Pancreas (tissue), 10 donors: ENCODE data around the gene AHRR. TPM values are rescaled to one million over a fixed set of nuclear protein-coding genes. Genes with fewer than 3 reads are reported as not detected.

Experiments
- ATAC-seq, 4 donors: fragments of 200-7000 bp; cut with Tn5 transposase; one replicate each; pipeline versions ENCODE4 v1.8.0 to v1.9.1; 2020; ENCODE audit warnings: mild to moderate bottlenecking in 4 of 4, moderate library complexity in 4 of 4
- DNase-seq, 6 donors: peaks; one replicate each; pipeline ENCODE4 v3.0.0-alpha.2; 2020
- FAIRE-seq: peaks from 2 replicates; lab custom pipeline; 2012; peaks lifted over from hg19 to GRCh38; lab: Jason Lieb, UNC
- H3K27ac ChIP-seq, 4 donors: fragments of 200-600 bp; sonication (generic); 1 replicate in 3 of 4; 2 replicates in 1 of 4; pipeline versions ENCODE4 v1.5.0 to v1.8.0; 2020
- H3K27me3 ChIP-seq, 4 donors: fragments of 200-600 bp; one replicate each; pipeline ENCODE4 v1.8.0; 2021
- H3K36me3 ChIP-seq, 3 donors: fragments of 200-600 bp; sonication (generic) in 1 of 3; one replicate each; pipeline versions ENCODE4 v1.5.0 to v1.8.0; 2020 to 2021
- H3K4me1 ChIP-seq, 3 donors: fragments of 200-600 bp; one replicate each; pipeline ENCODE4 v1.8.0; 2021
- H3K4me3 ChIP-seq, 4 donors: fragments of 200-600 bp; sonication (generic) in 2 of 4; one replicate each; pipeline versions ENCODE4 v1.5.0 to v1.8.0; 2020 to 2021
- H3K9me3 ChIP-seq, 4 donors: fragments of 200-600 bp; one replicate each; pipeline ENCODE4 v1.8.0; 2021
- CTCF ChIP-seq, 4 donors: fragments of 200-600 bp; sonication (generic) in 3 of 4; IDR thresholded peaks; one replicate each; pipeline versions ENCODE4 v1.5.0 to v1.8.0; 2021; ENCODE audit warnings: antibody characterized with exemption in 4 of 4
- WGBS, 2 donors: extraction: QIAGEN DNeasy Blood & Tissue Kit; methylation state at CpG; one replicate each; pipeline ENCODE4 v1.1.7; 2013; 5-methylcytosine and 5-hydroxymethylcytosine counted together
- intact Hi-C, 3 donors: fragments of 100-400 bp; cut with DNase I; formaldehyde crosslinking; loops; one replicate each; pipeline versions ENCODE4 v1.11.1 to v1.14.2; 2022
- polyA plus RNA-seq, 2 donors: library from polyadenylated mRNA; stranded (reverse); fragments of 200-250 nt; gene quantifications; one replicate each; pipeline ENCODE4 v1.2.3, GENCODE V29; 2013
- total RNA-seq, 6 donors: library from RNA; stranded (reverse); fragmentation: NEBNext Ultra II Directional in 4 of 6; extraction: Animal tissue kit (Norgen Biotek cat#: 25700) in 4 of 6; gene quantifications; one replicate each; pipeline versions ENCODE4 v1.2.1 to v1.2.4, GENCODE V29; 2021 to 2023
- donor health status: healthy with polysubstance abuse.
- donor health status: DM: no; HTN: no; CAD: no; lungs with moderate emphysema.
- donor health status: DM: no; HTN: no; CAD: no.
- donor health status: control.
- donor health status: control.
- donor health status: Bipolar disorder and iron deficiency.
- donor health status: DM: yes; HTN: yes; CAD: no.
- donor health status: DM: no; HTN: no; CAD: no.
- donor health status: DM: no; HTN: no; CAD: no.
- donor health status: DM: yes; HTN: yes; CAD: no.

AHRR gene
- total and polyA plus RNA-seq, 8 donors, result 0.34 to 1.7 (median 0.69) TPM

GRCh38 chr5:425714-426113, 104.2 kb downstream of the AHRR start:
- no peaks in the 10 kb centered on the region for H3K4me1 ChIP-seq
- ATAC-seq, result peak in 2 of 4 donors; percentile 56 to 58
- no peaks in the 10 kb centered on the region for H3K36me3 ChIP-seq
- no peak for DNase-seq
- TF ChIP-seq CTCF (IDR thresholded peaks at IDR 0.05), result no peak
- WGBS, 2 donors, result 26 to 45% methylated on average over 5 of the region's 5 CpGs
- H3K27me3 ChIP-seq, result no peaks in the 10 kb centered on the region
- no peak overlapping the region for H3K4me3 ChIP-seq
- intact Hi-C loops, result no loop called here
- no peak overlapping the region for H3K27ac ChIP-seq
- H3K9me3 ChIP-seq, result no peaks in the 10 kb centered on the region
- FAIRE-seq, result no peak

- intact Hi-C loops, result no loop called here
- WGBS, 2 donors, result 53 to 63% methylated on average over 3 of the region's 3 CpGs
- no peaks in the 10 kb centered on the region for H3K4me1 ChIP-seq
Measured at GRCh38 chr5:426392-426976, 105.0 kb downstream of the AHRR start.

GRCh38 chr5:427415-428087, 106.0 kb downstream of the AHRR start:
- ATAC-seq (no peak), FAIRE-seq (no peak), DNase-seq (no peak)
- WGBS, 2 donors, result 82 to 88% methylated on average over 39 of the region's 39 CpGs
- Histone ChIP-seq H3K36me3 (no peaks in the 10 kb centered on the region), H3K27ac (no peak overlapping the region), H3K9me3 (no peaks in the 10 kb centered on the region), H3K4me1 (no peaks in the 10 kb centered on the region), H3K27me3 (no peaks in the 10 kb centered on the region), H3K4me3 (no peak overlapping the region)
- TF ChIP-seq CTCF (IDR thresholded peaks at IDR 0.05), result no peak
- intact Hi-C loops, result no loop called here

More at GRCh38 chr5:426392-426976, 105.0 kb downstream of the AHRR start:
- Histone ChIP-seq H3K27ac (no peak overlapping the region), H3K4me3 (no peak overlapping the region), H3K36me3 (no peaks in the 10 kb centered on the region), H3K9me3 (no peaks in the 10 kb centered on the region), H3K27me3 (no peaks in the 10 kb centered on the region)
- FAIRE-seq (no peak), ATAC-seq (no peak), DNase-seq (no peak)
- no peak for TF ChIP-seq CTCF (IDR thresholded peaks at IDR 0.05)

GRCh38 chr5:428219-428618, 106.7 kb downstream of the AHRR start:
- Histone ChIP-seq H3K36me3 (no peaks in the 10 kb centered on the region), H3K27me3 (no peaks in the 10 kb centered on the region), H3K9me3 (no peaks in the 10 kb centered on the region), H3K4me1 (no peaks in the 10 kb centered on the region), H3K27ac (no peak overlapping the region), H3K4me3 (no peak overlapping the region)
- FAIRE-seq, result no peak
- 78 to 86% methylated on average over 11 of the region's 11 CpGs for WGBS, 2 donors
- no peak for DNase-seq
- no peak for ATAC-seq
- intact Hi-C loops, result no loop called here
- TF ChIP-seq CTCF (IDR thresholded peaks at IDR 0.05), result no peak
